Measurements from ENCODE around the gene CYSRT1.
A peak's percentile ranks its signal among the peaks of the same experiment; 100 is the strongest.

CYSRT1 gene

GRCh38 chr9:137245450-137246421 lies 20.8 kb downstream of the CYSRT1 start:
- Histone ChIP-seq H3K36me3 (ENCODE audit: insufficient read depth, low read length) (peaks cover 26% of the 10 kb centered on the region), H3K9me3 (replicated peaks; ENCODE audit: low read length) (no peaks in the 10 kb centered on the region), H3K4me1 (ENCODE audit: control insufficient read depth, insufficient read depth, low read length) (peaks cover 11% of the 10 kb centered on the region), H3K4me3 (ENCODE audit: low read length) (no peak overlapping the region), H3K9ac (ENCODE audit: low read depth, low read length) (no peak overlapping the region), H3K4me2 (ENCODE audit: low read length) (no peak overlapping the region), H3K27me3 (ENCODE audit: control insufficient read depth, insufficient read depth, low read length) (no peaks in the 10 kb centered on the region)

- peaks cover 8% of the 10 kb centered on the region for H3K4me1 ChIP-seq (ENCODE audit: control insufficient read depth, insufficient read depth, low read length)
- H3K27me3 ChIP-seq (ENCODE audit: control insufficient read depth, insufficient read depth, low read length) = no peaks in the 10 kb centered on the region
- H3K9ac ChIP-seq (ENCODE audit: low read depth, low read length) = no peak overlapping the region
- no peak overlapping the region for H3K4me3 ChIP-seq (ENCODE audit: low read length)
- no peak overlapping the region for H3K4me2 ChIP-seq (ENCODE audit: low read length)
- H3K36me3 ChIP-seq (ENCODE audit: insufficient read depth, low read length) = peaks cover 18% of the 10 kb centered on the region
- H3K9me3 ChIP-seq (replicated peaks; ENCODE audit: low read length) = no peaks in the 10 kb centered on the region
Observed at GRCh38 chr9:137247135-137247915, 22.4 kb downstream of the CYSRT1 start.

- Histone ChIP-seq H3K36me3 (ENCODE audit: insufficient read depth, low read length) (peaks cover 13% of the 10 kb centered on the region), H3K9me3 (replicated peaks; ENCODE audit: low read length) (no peaks in the 10 kb centered on the region), H3K4me1 (ENCODE audit: control insufficient read depth, insufficient read depth, low read length) (peaks cover 3% of the 10 kb centered on the region), H3K27me3 (ENCODE audit: control insufficient read depth, insufficient read depth, low read length) (no peaks in the 10 kb centered on the region), H3K9ac (ENCODE audit: low read depth, low read length) (no peak overlapping the region), H3K4me2 (ENCODE audit: low read length) (no peak overlapping the region), H3K4me3 (ENCODE audit: low read length) (no peak overlapping the region)
Observed at GRCh38 chr9:137247916-137248175, 22.9 kb downstream of the CYSRT1 start.

- H3K4me3 ChIP-seq (ENCODE audit: low read length) = no peak overlapping the region
- H3K9me3 ChIP-seq (replicated peaks; ENCODE audit: low read length) = no peaks in the 10 kb centered on the region
- H3K36me3 ChIP-seq (ENCODE audit: insufficient read depth, low read length) = no peaks in the 10 kb centered on the region
- no peaks in the 10 kb centered on the region for H3K27me3 ChIP-seq (ENCODE audit: control insufficient read depth, insufficient read depth, low read length)
- H3K4me2 ChIP-seq (ENCODE audit: low read length) = no peak overlapping the region
- H3K4me1 ChIP-seq (ENCODE audit: control insufficient read depth, insufficient read depth, low read length) = peaks cover 8% of the 10 kb centered on the region
- H3K9ac ChIP-seq (ENCODE audit: low read depth, low read length) = no peak overlapping the region
Observed at GRCh38 chr9:137250329-137251193, 25.6 kb downstream of the CYSRT1 start.

- no peaks in the 10 kb centered on the region for H3K9me3 ChIP-seq (replicated peaks; ENCODE audit: low read length)
- H3K27me3 ChIP-seq (ENCODE audit: control insufficient read depth, insufficient read depth, low read length) = no peaks in the 10 kb centered on the region
- no peak within 1 kb of the TSS for H3K4me3 ChIP-seq (ENCODE audit: low read length)
- H3K4me1 ChIP-seq (ENCODE audit: control insufficient read depth, insufficient read depth, low read length) = peaks cover 10% of the 10 kb centered on the region
- H3K36me3 ChIP-seq (ENCODE audit: insufficient read depth, low read length) = no peaks in the 10 kb centered on the region
- no peak within 1 kb of the TSS for H3K9ac ChIP-seq (ENCODE audit: low read depth, low read length)
- no peak within 1 kb of the TSS for H3K4me2 ChIP-seq (ENCODE audit: low read length)
Observed at GRCh38 chr9:137251194-137251461, 26.2 kb downstream of the CYSRT1 start, which contains the start of gene STPG3. Gene STPG3, plus strand, starts transcription at chr9:137251286. Its CDS starts 1 bp downstream, at chr9:137251287.

- Histone ChIP-seq H3K9ac (ENCODE audit: low read depth, low read length) (no peak overlapping the region), H3K27me3 (ENCODE audit: control insufficient read depth, insufficient read depth, low read length) (no peaks in the 10 kb centered on the region), H3K4me2 (ENCODE audit: low read length) (no peak overlapping the region), H3K4me1 (ENCODE audit: control insufficient read depth, insufficient read depth, low read length) (peaks cover 15% of the 10 kb centered on the region), H3K4me3 (ENCODE audit: low read length) (no peak overlapping the region), H3K36me3 (ENCODE audit: insufficient read depth, low read length) (peaks cover 4% of the 10 kb centered on the region), H3K9me3 (replicated peaks; ENCODE audit: low read length) (no peaks in the 10 kb centered on the region)
Observed at GRCh38 chr9:137251490-137252268, 26.7 kb downstream of the CYSRT1 start.

GRCh38 chr9:137252555-137253506 lies 27.9 kb downstream of the CYSRT1 start:
- Histone ChIP-seq H3K4me3 (ENCODE audit: low read length) (no peak overlapping the region), H3K4me2 (ENCODE audit: low read length) (no peak overlapping the region), H3K9ac (ENCODE audit: low read depth, low read length) (no peak overlapping the region), H3K36me3 (ENCODE audit: insufficient read depth, low read length) (peaks cover 9% of the 10 kb centered on the region), H3K9me3 (replicated peaks; ENCODE audit: low read length) (no peaks in the 10 kb centered on the region), H3K4me1 (ENCODE audit: control insufficient read depth, insufficient read depth, low read length) (peaks cover 19% of the 10 kb centered on the region), H3K27me3 (ENCODE audit: control insufficient read depth, insufficient read depth, low read length) (no peaks in the 10 kb centered on the region)

- H3K4me3 ChIP-seq (ENCODE audit: low read length) = peak overlapping the region; percentile 89
- H3K9me3 ChIP-seq (replicated peaks; ENCODE audit: low read length) = no peaks in the 10 kb centered on the region
- H3K4me1 ChIP-seq (ENCODE audit: control insufficient read depth, insufficient read depth, low read length) = peaks cover 19% of the 10 kb centered on the region
- peaks cover 17% of the 10 kb centered on the region for H3K36me3 ChIP-seq (ENCODE audit: insufficient read depth, low read length)
- H3K9ac ChIP-seq (ENCODE audit: low read depth, low read length) = peak overlapping the region; percentile 96
- peak overlapping the region; percentile 99 for H3K4me2 ChIP-seq (ENCODE audit: low read length)
- H3K27me3 ChIP-seq (ENCODE audit: control insufficient read depth, insufficient read depth, low read length) = no peaks in the 10 kb centered on the region
Observed at GRCh38 chr9:137253717-137254623, 29.0 kb downstream of the CYSRT1 start.

- Histone ChIP-seq H3K4me1 (ENCODE audit: control insufficient read depth, insufficient read depth, low read length) (peaks cover 19% of the 10 kb centered on the region), H3K9ac (ENCODE audit: low read depth, low read length) (peak within 1 kb of the TSS; percentile 96), H3K27me3 (ENCODE audit: control insufficient read depth, insufficient read depth, low read length) (no peaks in the 10 kb centered on the region), H3K4me2 (ENCODE audit: low read length) (peak within 1 kb of the TSS; percentile 99), H3K9me3 (replicated peaks; ENCODE audit: low read length) (no peaks in the 10 kb centered on the region), H3K36me3 (ENCODE audit: insufficient read depth, low read length) (peaks cover 22% of the 10 kb centered on the region), H3K4me3 (ENCODE audit: low read length) (peak within 1 kb of the TSS; percentile 89)
Observed at GRCh38 chr9:137254624-137255447, 29.9 kb downstream of the CYSRT1 start, which contains the start of gene NELFB. Gene NELFB, plus strand, starts transcription at chr9:137255327.
